D721Med (cell line): ENCODE data around the gene SEBOX.

Experiments
- DNase-seq: peaks from one replicate; pipeline ENCODE4 v3.0.0; 2011; ENCODE audit warnings: low spot score; ENCODE audit not compliant: insufficient read length
- FAIRE-seq: peaks from 2 replicates; lab custom pipeline; 2011; peaks lifted over from hg19 to GRCh38; lab: Jason Lieb, UNC
- TF ChIP-seq, protein P1 (sequence below): IDR thresholded peaks from 2 replicates; pipeline ENCODE4 v1.5.1; 2012; ENCODE audit warnings: mild to moderate bottlenecking, control low read depth; ENCODE audit not compliant: insufficient read depth; ENCODE audit errors: missing control alignments

Gene SEBOX

DNA sequence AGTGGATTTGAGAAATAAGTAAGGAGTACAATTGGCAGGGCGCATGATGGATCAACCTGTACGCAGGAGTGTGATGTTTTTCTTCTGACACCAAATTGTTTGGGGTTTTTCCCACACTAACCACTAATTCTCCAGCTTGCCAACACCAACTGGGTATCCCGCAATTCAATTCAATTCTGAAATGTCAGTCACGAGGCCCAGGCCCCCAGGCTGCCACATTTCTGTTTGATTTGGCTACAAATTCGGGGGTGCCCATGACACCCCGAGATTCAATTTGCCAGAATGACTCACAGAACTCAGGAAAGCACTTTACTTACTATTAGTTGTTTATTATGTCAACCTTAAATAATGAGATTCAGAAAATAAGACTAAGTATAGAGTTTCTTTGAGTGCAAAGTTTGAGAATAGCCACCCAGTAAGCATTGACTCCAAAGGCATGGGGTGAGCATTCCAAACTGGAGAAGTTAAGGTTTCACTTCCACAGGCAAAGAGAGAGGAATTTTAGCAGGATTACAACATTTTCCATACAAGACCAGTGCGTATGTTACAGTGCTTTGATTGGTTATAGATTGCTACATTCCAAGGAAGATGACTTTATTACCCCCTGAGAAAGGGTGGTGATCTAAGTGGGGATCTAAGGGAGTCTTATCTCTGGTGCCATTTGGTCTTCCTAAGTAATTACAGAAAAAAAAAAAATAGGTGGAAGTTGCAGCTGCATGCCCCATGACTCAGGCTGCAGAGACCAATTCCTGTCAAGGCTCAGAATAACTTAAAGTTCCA, 29.5 kb upstream of the SEBOX start:
- TF ChIP-seq, protein P1, sequence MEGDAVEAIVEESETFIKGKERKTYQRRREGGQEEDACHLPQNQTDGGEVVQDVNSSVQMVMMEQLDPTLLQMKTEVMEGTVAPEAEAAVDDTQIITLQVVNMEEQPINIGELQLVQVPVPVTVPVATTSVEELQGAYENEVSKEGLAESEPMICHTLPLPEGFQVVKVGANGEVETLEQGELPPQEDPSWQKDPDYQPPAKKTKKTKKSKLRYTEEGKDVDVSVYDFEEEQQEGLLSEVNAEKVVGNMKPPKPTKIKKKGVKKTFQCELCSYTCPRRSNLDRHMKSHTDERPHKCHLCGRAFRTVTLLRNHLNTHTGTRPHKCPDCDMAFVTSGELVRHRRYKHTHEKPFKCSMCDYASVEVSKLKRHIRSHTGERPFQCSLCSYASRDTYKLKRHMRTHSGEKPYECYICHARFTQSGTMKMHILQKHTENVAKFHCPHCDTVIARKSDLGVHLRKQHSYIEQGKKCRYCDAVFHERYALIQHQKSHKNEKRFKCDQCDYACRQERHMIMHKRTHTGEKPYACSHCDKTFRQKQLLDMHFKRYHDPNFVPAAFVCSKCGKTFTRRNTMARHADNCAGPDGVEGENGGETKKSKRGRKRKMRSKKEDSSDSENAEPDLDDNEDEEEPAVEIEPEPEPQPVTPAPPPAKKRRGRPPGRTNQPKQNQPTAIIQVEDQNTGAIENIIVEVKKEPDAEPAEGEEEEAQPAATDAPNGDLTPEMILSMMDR = no peak
- no peak for FAIRE-seq
- DNase-seq = no peak

DNA sequence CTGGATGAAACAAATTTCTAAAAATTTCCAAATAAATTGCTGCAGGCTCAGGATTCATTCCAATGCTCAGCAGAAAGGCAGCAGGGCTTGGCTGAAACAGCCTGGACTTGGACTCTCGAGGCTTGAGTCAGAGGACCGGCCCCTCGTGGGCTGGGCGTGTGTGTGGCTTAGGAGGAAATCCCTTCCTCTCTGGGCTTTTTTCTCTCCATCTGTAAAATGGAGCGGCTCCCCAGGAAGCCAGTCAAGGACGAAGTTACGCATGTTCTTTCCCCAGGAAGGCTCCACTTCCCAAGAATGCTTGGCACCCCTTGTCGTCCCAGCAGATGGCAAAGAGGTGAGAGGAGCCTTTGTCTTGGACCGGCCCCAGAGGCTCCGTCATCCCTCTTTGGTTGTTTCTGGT, 27.5 kb upstream of the SEBOX start:
- TF ChIP-seq, protein P1 = no peak
- no peak for FAIRE-seq
- no peak for DNase-seq

DNA sequence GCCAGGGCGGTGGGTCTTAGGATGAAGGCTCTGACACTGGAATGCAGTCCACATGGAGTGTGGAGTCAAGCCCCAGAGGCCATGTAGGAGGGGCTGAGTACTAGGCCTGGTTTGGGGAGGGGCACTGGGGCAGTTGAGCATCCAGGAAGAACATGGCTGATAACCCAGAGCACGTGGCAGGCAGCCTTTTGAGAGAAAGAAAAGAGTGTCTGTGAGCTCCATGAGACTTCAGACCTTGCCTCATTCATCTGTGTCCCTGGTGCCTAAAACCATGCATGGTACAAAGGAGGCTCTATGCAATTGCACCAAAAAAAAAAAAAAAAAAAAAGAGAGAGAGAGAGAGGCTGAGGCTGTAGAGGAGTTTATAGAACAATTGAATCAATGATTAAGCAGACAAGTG, 26.4 kb upstream of the SEBOX start:
- TF ChIP-seq, protein P1 = no peak
- no peak for FAIRE-seq
- DNase-seq = no peak

DNA sequence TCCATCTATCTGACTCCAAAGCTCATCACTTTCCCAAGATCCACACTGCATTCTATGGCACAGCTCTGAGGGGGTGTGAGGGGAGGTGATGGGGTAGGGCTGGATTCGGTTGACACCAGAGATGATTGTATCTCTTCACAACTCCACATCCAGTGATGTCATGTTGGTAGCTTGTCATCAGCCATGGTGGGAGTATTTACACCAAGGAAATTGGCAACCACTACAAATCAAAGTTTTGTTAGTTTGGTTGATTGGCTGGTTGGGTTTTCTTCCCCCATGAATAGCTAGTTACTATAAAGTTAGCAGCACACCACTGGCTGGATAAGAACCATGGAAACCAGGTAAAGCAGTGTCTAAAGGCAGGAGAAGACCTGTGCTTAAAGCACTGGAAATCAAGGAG, 26.0 kb upstream of the SEBOX start:
- TF ChIP-seq, protein P1 = no peak
- DNase-seq (no peak), FAIRE-seq (no peak)

DNA sequence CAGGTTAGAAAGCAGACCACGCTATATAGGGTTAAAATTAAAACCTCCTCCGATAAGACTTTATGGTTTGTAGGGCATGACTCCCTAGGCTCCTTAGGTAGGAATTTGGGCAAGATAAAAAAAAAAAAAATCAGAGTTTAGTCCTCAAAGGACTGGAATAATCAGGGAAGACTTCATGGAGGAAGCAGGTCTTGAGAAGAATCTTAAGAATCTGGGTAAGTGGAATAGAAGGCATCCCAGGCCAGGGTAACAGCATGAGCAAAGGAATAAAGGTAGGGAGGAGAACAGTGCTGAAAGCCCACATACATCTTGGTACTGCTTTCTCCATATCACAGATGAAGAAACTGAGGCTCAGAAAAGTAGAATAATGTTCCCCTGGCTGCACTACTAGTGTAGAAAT, 25.6 kb upstream of the SEBOX start:
- FAIRE-seq (no peak), DNase-seq (no peak)
- TF ChIP-seq, protein P1 = no peak

DNA sequence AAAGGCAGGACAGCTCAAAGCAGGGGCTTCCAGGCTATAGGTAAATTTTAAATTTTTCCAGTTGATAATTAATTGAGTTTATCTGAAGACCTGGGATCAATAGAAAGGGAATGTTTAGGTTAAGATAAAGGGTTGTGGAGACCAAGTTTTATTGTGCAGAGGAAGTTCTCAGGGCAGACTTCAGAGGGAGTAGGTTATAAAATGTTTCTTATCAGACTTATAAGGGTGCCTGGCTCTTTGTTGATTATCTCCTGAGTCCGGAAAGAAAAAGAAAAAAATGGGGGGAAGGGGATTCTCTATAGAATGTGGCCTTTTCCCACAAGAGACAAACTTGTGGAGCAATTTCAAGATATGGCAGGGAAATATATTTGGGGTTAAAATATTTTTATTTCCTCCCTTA, 25.1 kb upstream of the SEBOX start:
- FAIRE-seq = no peak
- DNase-seq = no peak
- TF ChIP-seq, protein P1 = no peak

DNA sequence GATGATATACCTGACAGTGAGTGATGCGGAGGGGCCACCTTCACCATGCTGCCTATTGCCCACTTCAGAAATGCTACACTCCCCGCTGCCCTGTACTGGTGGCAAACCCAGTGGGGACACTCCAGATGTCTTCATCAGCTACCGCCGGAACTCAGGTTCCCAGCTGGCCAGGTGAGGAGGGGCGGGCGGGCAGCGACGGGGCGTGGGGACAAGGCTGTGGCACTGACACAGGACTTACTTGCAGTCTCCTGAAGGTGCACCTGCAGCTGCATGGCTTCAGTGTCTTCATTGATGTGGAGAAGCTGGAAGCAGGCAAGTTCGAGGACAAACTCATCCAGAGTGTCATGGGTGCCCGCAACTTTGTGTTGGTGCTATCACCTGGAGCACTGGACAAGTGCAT, 23.1 kb upstream of the SEBOX start:
- DNase-seq (no peak), FAIRE-seq (no peak)
- TF ChIP-seq, protein P1 = no peak
